Gastroesophageal sphincter (tissue), 3 donors: ENCODE data around the gene MXD1.

Experiments used
- POLR2A ChIP-seq, 2 donors: fragments of 450-650 bp; IDR thresholded peaks; one replicate each; pipeline ENCODE4 v1.6.1; 2017; ENCODE audit warnings: antibody characterized with exemption in 2 of 2, mild to moderate bottlenecking in 2 of 2, moderate library complexity in 1 of 2
- TF ChIP-seq, protein P1 (sequence below), 4 experiments: fragments of 200-600 bp in 2 of 4; fragments of 450-650 bp in 2 of 4; sonication (generic) in 1 of 4; IDR thresholded peaks; one replicate each; pipeline ENCODE4 v1.5.1; 2017 to 2019; ENCODE audit warnings: antibody characterized with exemption in 4 of 4, mild to moderate bottlenecking in 2 of 4, moderate library complexity in 2 of 4

DNA sequence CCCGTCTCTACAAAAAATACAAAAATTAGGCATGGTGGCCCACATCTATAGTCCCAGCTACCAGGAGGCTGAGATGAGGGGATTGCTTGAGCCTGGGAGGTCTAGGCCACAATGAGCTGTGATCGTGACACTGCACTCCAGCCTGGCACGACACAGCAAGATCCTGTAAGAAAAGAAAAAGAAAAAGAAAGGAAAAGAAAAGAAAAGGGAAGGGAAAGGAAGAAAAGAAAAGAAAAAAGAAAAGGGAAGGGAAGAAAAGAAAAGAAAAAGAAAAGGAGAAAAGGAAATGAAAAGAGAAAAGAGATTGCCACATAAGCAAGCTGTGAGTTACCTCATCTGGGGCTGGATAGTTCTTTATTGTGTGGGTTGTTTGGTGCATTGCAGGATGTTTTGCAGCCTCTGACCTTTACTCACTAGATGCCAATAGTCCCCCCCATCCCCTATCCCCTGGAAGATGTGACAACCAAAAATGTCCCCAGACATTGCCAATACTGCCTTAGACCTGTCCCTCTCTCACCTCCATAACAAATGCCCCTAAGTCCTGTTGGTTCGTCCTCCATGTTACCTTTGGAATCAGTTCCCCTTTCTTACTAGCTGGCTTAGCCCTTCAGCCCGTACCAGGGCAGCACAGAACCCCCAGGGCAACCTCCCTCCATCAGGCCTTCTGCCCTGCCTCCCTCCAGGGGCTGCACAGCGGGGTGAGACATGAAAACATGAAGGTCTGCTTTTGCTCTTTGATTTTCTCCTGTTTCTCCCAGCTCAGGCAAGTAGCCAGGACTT is 37.6 kb downstream of the MXD1 start:
- TF ChIP-seq, protein P1, sequence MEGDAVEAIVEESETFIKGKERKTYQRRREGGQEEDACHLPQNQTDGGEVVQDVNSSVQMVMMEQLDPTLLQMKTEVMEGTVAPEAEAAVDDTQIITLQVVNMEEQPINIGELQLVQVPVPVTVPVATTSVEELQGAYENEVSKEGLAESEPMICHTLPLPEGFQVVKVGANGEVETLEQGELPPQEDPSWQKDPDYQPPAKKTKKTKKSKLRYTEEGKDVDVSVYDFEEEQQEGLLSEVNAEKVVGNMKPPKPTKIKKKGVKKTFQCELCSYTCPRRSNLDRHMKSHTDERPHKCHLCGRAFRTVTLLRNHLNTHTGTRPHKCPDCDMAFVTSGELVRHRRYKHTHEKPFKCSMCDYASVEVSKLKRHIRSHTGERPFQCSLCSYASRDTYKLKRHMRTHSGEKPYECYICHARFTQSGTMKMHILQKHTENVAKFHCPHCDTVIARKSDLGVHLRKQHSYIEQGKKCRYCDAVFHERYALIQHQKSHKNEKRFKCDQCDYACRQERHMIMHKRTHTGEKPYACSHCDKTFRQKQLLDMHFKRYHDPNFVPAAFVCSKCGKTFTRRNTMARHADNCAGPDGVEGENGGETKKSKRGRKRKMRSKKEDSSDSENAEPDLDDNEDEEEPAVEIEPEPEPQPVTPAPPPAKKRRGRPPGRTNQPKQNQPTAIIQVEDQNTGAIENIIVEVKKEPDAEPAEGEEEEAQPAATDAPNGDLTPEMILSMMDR (IDR thresholded peaks at IDR 0.05), result no peak
- no peak for TF ChIP-seq POLR2A (IDR thresholded peaks at IDR 0.05)
